ENCODE data around the gene DRC7. TPM values are rescaled to one million over a fixed set of nuclear protein-coding genes. Genes with fewer than 3 reads are reported as not detected.

DRC7 gene
- total RNA-seq, 1 experiment from 2014 or later = 0.72 TPM

DNA sequence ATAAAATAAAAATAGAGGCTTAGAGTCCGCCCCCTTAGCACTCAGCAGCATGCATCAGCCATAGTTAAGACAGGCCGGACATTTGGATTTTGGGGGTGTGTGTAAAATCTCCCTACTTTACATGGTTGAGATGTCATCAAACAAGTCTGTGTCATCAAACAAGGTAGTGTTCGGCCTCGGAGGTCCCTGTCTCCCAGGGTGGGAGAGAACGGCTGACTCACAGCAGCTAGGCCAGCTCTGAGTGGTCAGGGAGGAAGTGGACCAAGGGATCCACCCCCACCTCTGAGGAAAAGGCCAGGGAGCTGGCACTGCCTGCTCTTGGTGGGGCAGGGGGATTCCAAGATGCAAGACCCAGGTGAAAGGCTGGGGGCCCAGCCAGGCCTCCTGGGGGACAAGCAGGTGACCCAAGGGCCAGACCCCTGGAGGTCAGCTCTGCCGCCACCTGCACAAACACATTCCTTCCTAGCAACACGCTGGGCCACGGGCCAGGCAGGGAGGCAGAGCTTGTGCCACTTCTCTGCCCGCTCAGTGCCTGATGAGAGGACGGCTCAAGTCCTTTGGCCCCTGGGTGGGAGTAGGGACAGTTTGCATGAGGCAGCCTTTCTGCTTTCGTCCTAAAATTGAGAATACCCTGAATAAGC is 79.2 kb downstream of the DRC7 start:
- Histone ChIP-seq H3K9ac (ENCODE audit: extremely low read depth, insufficient read length, low read length) (no peak overlapping the region), H3K18ac (ENCODE audit: insufficient read length, low read depth, low read length) (no peak overlapping the region), H4K8ac (replicated peaks; ENCODE audit: insufficient read length, low read depth, low read length) (no peak overlapping the region), H2BK20ac (ENCODE audit: low read depth, low read length, poor library complexity, severe bottlenecking) (no peak overlapping the region), H2AK5ac (ENCODE audit: insufficient read length, low read length) (no peak overlapping the region), H2BK15ac (ENCODE audit: low read depth, low read length) (no peak overlapping the region), H4K91ac (ENCODE audit: insufficient read length, low read depth, low read length) (no peak overlapping the region), H3K23me2 (ENCODE audit: insufficient read length, low read depth, low read length, poor library complexity, severe bottlenecking) (no peaks in the 10 kb centered on the region), H3K27me3 (ENCODE audit: insufficient read depth, low read length) (no peaks in the 10 kb centered on the region), H3K79me1 (ENCODE audit: insufficient read depth, low read depth, low read length, poor library complexity, severe bottlenecking) (no peaks in the 10 kb centered on the region), H3K9me3 (ENCODE audit: control insufficient read depth, low read depth, low read length) (no peaks in the 10 kb centered on the region), H3T11ph (ENCODE audit: low read length) (no peak overlapping the region), H3K4ac (ENCODE audit: low read depth, low read length) (no peak overlapping the region), H3K4me2 (ENCODE audit: insufficient read depth, insufficient read length, low read length) (no peak overlapping the region), H2BK12ac (ENCODE audit: insufficient read length, low read depth, low read length) (no peak overlapping the region), H2BK5ac (ENCODE audit: insufficient read length, low read length) (no peak overlapping the region), H3K4me1 (ENCODE audit: insufficient read depth, low read length) (peaks cover 6% of the 10 kb centered on the region; the same call in 1 of the 2 replicates), H4K5ac (ENCODE audit: insufficient read length, low read depth, low read length) (no peak overlapping the region), H3K23ac (ENCODE audit: insufficient read length, low read depth, low read length) (no peak overlapping the region), H3K79me2 (ENCODE audit: insufficient read depth, low read length) (no peaks in the 10 kb centered on the region), H4K20me1 (ENCODE audit: control insufficient read depth, insufficient read depth, insufficient read length) (no peaks in the 10 kb centered on the region), H2AFZ (ENCODE audit: low read length) (no peak overlapping the region), H3K14ac (ENCODE audit: insufficient read depth, low read length) (no peak overlapping the region), H3K56ac (ENCODE audit: insufficient read length, low read depth, low read length) (no peak overlapping the region), H2BK120ac (ENCODE audit: low read depth, low read length, poor library complexity, severe bottlenecking) (no peak overlapping the region), H3K27ac (ENCODE audit: insufficient read length, low read depth, low read length) (no peak overlapping the region)
- H3K27ac Mint-ChIP-seq = no peak overlapping the region
- DNase-seq = no peak
- no peaks in the 10 kb centered on the region for H3K36me3 Mint-ChIP-seq (ENCODE audit: insufficient read depth in 1 of 3, low read depth in 3 of 3)
- no peaks in the 10 kb centered on the region; a peak in 2 of 5 replicates for H3K9me3 Mint-ChIP-seq
- no peak for TF ChIP-seq CTCF (conservative IDR thresholded peaks at IDR 0.05)
- H3K4me3 Mint-ChIP-seq = no peak overlapping the region
- WGBS (ENCODE audit: extremely low coverage, insufficient read length, low lambda C conversion rate) = no CpG with 5 or more reads among the region's 11 CpGs
- H3K27me3 Mint-ChIP-seq (ENCODE audit: low read depth) = peaks cover 12% of the 10 kb centered on the region
- peaks cover 20 to 30% of the 10 kb centered on the region in 2 experiments for H3K4me1 Mint-ChIP-seq
